ENCODE results near the gene RPAIN. TPM values are rescaled to one million over a fixed set of nuclear protein-coding genes. Genes with fewer than 3 reads are reported as not detected.

RPAIN gene
- total and polyA plus RNA-seq, 5 donors from 2014 or later = 32.3 to 79.3 (median 35.3) TPM

DNA sequence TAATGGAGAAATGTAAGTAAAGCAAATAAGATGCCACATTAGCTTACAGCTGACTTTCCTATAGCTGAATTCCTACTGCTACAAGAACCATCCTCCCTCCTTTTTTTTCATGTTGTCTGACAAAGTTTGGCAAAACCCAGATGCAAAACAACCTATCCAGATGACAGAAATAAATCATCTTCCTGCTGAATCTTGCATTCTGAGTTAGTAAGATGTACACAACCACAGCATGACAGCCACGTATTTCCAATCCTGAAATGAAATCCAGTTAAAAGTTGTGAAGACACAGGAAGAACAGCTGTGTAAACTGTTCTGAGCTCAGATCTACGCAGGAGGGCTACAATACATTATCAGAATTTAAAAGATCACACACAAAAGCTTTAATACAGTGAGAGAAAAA lies 53.9 kb downstream of the RPAIN start:
- no peak for ATAC-seq (ENCODE audit: low read depth in 2 of 2)
- Histone ChIP-seq H3K4me3 (ENCODE audit: low read depth, low read length) (no peak overlapping the region), H3K36me3 (ENCODE audit: control insufficient read depth, insufficient read depth, low read length) (peaks cover 59% of the 10 kb centered on the region), H3K4me1 (ENCODE audit: control insufficient read depth, insufficient read depth, low read length, poor library complexity, severe bottlenecking) (no peaks in the 10 kb centered on the region), H3K27ac (ENCODE audit: insufficient read depth, low read length, poor library complexity, severe bottlenecking) (no peak overlapping the region), H3K9me3 (ENCODE audit: control insufficient read depth in 2 of 2, low read length in 2 of 2) (no peaks in the 10 kb centered on the region), H3K27me3 (ENCODE audit: control insufficient read depth, insufficient read depth, low read length) (no peaks in the 10 kb centered on the region)
- no peak overlapping the region for H3K27ac Mint-ChIP-seq
- no peaks in the 10 kb centered on the region for H3K27me3 Mint-ChIP-seq
- H3K9me3 Mint-ChIP-seq = no peaks in the 10 kb centered on the region
- peaks cover 34% of the 10 kb centered on the region for H3K36me3 Mint-ChIP-seq
- no peak overlapping the region for H3K4me3 Mint-ChIP-seq
- peaks cover 6 to 38% (median 19%) of the 10 kb centered on the region in 4 donors for H3K4me1 Mint-ChIP-seq
- DNase-seq = no peak

DNA sequence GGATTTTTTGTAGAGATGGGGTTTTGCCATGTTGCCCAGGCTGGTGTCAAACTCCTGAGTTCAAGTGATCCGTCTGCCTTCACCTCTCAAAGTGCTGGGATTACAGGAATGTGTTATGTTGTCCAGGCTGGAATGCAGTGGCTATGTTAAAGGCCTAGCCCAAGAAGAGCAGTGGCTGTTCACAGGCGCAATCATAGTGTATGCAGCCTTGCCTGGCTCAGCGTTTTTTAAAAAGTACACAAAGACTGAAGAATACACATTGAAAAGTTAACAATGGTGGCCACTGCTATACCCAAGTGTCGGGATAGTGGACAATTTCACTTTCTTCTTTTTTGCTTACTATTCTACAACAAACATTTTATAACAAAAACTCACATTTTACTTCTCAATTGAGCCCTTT lies 59.0 kb downstream of the RPAIN start:
- H3K4me1 ChIP-seq (ENCODE audit: control insufficient read depth, insufficient read depth, low read length, poor library complexity, severe bottlenecking) = peaks cover 3% of the 10 kb centered on the region
- no peak overlapping the region for H3K4me3 Mint-ChIP-seq
- no peak overlapping the region for H3K4me3 ChIP-seq (ENCODE audit: low read depth, low read length)
- ATAC-seq (ENCODE audit: low read depth in 2 of 2) (no peak), DNase-seq (no peak)
- H3K9me3 ChIP-seq (ENCODE audit: control insufficient read depth in 2 of 2, low read length in 2 of 2) = no peaks in the 10 kb centered on the region
- no peak overlapping the region for H3K27ac ChIP-seq (ENCODE audit: insufficient read depth, low read length, poor library complexity, severe bottlenecking)
- H3K4me1 Mint-ChIP-seq = peaks cover 8 to 57% (median 36%) of the 10 kb centered on the region in 4 donors
- H3K36me3 Mint-ChIP-seq = peaks cover 64% of the 10 kb centered on the region
- no peaks in the 10 kb centered on the region for H3K27me3 Mint-ChIP-seq
- H3K27me3 ChIP-seq (ENCODE audit: control insufficient read depth, insufficient read depth, low read length) = no peaks in the 10 kb centered on the region
- peaks cover 89% of the 10 kb centered on the region for H3K36me3 ChIP-seq (ENCODE audit: control insufficient read depth, insufficient read depth, low read length)
- H3K27ac Mint-ChIP-seq = no peak overlapping the region
- H3K9me3 Mint-ChIP-seq = no peaks in the 10 kb centered on the region

DNA sequence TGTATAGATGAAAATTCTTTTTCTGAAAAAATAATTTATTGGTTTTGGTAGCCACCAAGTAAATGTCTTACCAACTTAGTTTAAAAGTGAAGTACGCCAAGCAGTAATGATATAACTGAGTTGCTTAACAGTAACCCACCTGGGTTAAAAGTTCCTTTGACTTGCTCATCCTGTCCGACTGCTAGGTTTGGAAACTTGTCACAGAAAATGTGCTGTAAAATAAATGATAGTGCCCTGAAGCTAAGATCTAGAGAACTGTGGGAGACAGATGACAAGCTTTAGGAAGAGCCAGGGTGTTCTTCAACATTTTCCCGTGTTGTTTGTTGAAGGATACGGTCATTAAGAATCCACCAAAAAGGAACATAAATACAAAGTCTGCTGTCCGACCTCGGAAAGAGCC lies 61.0 kb downstream of the RPAIN start:
- H3K27me3 ChIP-seq (ENCODE audit: control insufficient read depth, insufficient read depth, low read length) = no peaks in the 10 kb centered on the region
- peaks cover 19% of the 10 kb centered on the region for H3K4me1 ChIP-seq (ENCODE audit: control insufficient read depth, insufficient read depth, low read length, poor library complexity, severe bottlenecking)
- Mint-ChIP-seq H3K27me3 (no peaks in the 10 kb centered on the region), H3K36me3 (peaks cover 51% of the 10 kb centered on the region), H3K27ac (no peak overlapping the region), H3K4me3 (peak overlapping the region in 1 of 4 donors; percentile 38), H3K9me3 (no peaks in the 10 kb centered on the region), H3K4me1 (peaks cover 13 to 72% (median 47%) of the 10 kb centered on the region in 4 donors)
- no peak for DNase-seq
- H3K4me3 ChIP-seq (ENCODE audit: low read depth, low read length) = no peak overlapping the region
- H3K27ac ChIP-seq (ENCODE audit: insufficient read depth, low read length, poor library complexity, severe bottlenecking) = no peak overlapping the region
- ATAC-seq (ENCODE audit: low read depth in 2 of 2) = no peak
- H3K36me3 ChIP-seq (ENCODE audit: control insufficient read depth, insufficient read depth, low read length) = peaks cover 80% of the 10 kb centered on the region
- no peaks in the 10 kb centered on the region for H3K9me3 ChIP-seq (ENCODE audit: control insufficient read depth in 2 of 2, low read length in 2 of 2)

DNA sequence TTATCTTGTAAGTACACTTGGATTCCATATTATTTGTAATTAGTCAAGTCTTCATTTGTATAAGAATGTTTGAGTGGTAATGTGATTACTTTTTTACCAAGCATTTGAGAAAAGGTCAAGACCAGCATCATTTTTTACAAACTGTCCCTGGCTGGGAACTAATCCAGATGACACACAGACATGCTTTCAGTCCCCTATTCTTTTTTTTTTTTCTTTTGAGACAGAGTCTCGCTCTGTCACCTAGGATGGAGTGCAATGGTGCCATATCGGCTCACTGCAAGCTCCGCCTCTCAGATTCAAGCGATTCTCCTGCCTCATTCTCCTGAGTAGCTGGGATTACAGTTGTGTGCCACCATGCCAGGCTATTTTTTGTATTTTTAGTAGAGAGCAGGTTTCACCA lies 61.5 kb downstream of the RPAIN start:
- no peaks in the 10 kb centered on the region for H3K9me3 ChIP-seq (ENCODE audit: control insufficient read depth in 2 of 2, low read length in 2 of 2)
- H3K4me1 Mint-ChIP-seq = peaks cover 13 to 72% (median 48%) of the 10 kb centered on the region in 4 donors
- no peak overlapping the region for H3K27ac ChIP-seq (ENCODE audit: insufficient read depth, low read length, poor library complexity, severe bottlenecking)
- no peak overlapping the region for H3K4me3 ChIP-seq (ENCODE audit: low read depth, low read length)
- H3K27me3 Mint-ChIP-seq = no peaks in the 10 kb centered on the region
- no peak overlapping the region for H3K27ac Mint-ChIP-seq
- no peaks in the 10 kb centered on the region for H3K27me3 ChIP-seq (ENCODE audit: control insufficient read depth, insufficient read depth, low read length)
- H3K9me3 Mint-ChIP-seq = no peaks in the 10 kb centered on the region
- H3K36me3 Mint-ChIP-seq = peaks cover 51% of the 10 kb centered on the region
- no peak overlapping the region for H3K4me3 Mint-ChIP-seq
- peaks cover 75% of the 10 kb centered on the region for H3K36me3 ChIP-seq (ENCODE audit: control insufficient read depth, insufficient read depth, low read length)
- DNase-seq = no peak
- ATAC-seq (ENCODE audit: low read depth in 2 of 2) = no peak
- peaks cover 19% of the 10 kb centered on the region for H3K4me1 ChIP-seq (ENCODE audit: control insufficient read depth, insufficient read depth, low read length, poor library complexity, severe bottlenecking)

Other genes starting within 250 kb of the RPAIN start
- gene ZNF594, start 228.3 kb upstream of the RPAIN start, total RNA-seq = 3.1 TPM
- gene ZNF594, start 228.3 kb upstream of the RPAIN start, polyA plus RNA-seq = 1 to 10 TPM in 3 of 4 donors, under 1 TPM in 1; 0.86 to 2.4 (median 1.8) TPM
- gene SCIMP, start 185.3 kb upstream of the RPAIN start, total RNA-seq = not detected
- gene SCIMP, start 185.3 kb upstream of the RPAIN start, polyA plus RNA-seq = 1 to 10 TPM in 1 of 4 donors, under 1 TPM in 3; 0.19 to 1.2 (median 0.29) TPM
- gene RABEP1, start 137.9 kb upstream of the RPAIN start, total RNA-seq = 45.5 TPM
- 10 to 100 TPM; 23.7 to 29.0 (median 26.7) TPM for gene RABEP1, start 137.9 kb upstream of the RPAIN start, polyA plus RNA-seq
- gene NUP88, start 520 bp upstream of the RPAIN start, total RNA-seq = 128 TPM
- 100 to 1,000 TPM in 2 of 4 donors, 10 to 100 TPM in 2; 86.5 to 130 (median 101) TPM for gene NUP88, start 520 bp upstream of the RPAIN start, polyA plus RNA-seq
- gene C1QBP, start 19.0 kb downstream of the RPAIN start, total RNA-seq = 58.4 TPM
- gene C1QBP, start 19.0 kb downstream of the RPAIN start, polyA plus RNA-seq = 100 to 1,000 TPM; 226 to 285 (median 258) TPM
- 8.7 TPM for gene DHX33, start 48.8 kb downstream of the RPAIN start, total RNA-seq
- 1 to 10 TPM in 1 of 4 donors, under 1 TPM in 3; 0.60 to 1.1 (median 0.76) TPM for gene DHX33, start 48.8 kb downstream of the RPAIN start, polyA plus RNA-seq
- 70.0 TPM for gene DERL2, start 66.0 kb downstream of the RPAIN start, total RNA-seq
- gene DERL2, start 66.0 kb downstream of the RPAIN start, polyA plus RNA-seq = 10 to 100 TPM; 73.2 to 95.0 (median 78.7) TPM
- 16.5 TPM for gene MIS12, start 66.4 kb downstream of the RPAIN start, total RNA-seq
- gene MIS12, start 66.4 kb downstream of the RPAIN start, polyA plus RNA-seq = 10 to 100 TPM in 3 of 4 donors, 1 to 10 TPM in 1; 9.8 to 19.6 (median 12.7) TPM
- 279 TPM for gene NLRP1, start 164.3 kb downstream of the RPAIN start, total RNA-seq
- gene NLRP1, start 164.3 kb downstream of the RPAIN start, polyA plus RNA-seq = 10 to 100 TPM; 25.5 to 33.2 (median 30.7) TPM